CD4-positive, alpha-beta T cell treated with Interleukin-10 for 1 hour (primary cell): Measurements from ENCODE around the gene GTF2A1L.

Source experiments
- DNase-seq: peaks from one replicate; pipeline ENCODE4 v3.0.0-alpha.2; 2020

The GTF2A1L gene

GRCh38 chr2:48709096-48710034 is 91.7 kb downstream of the GTF2A1L start:
- no peak for DNase-seq

- DNase-seq = no peak
These were observed 93.7 kb downstream of the GTF2A1L start for GRCh38 chr2:48711343-48711742.

GRCh38 chr2:48712151-48712550 is 94.5 kb downstream of the GTF2A1L start:
- no peak for DNase-seq

- no peak for DNase-seq
These were observed 96.0 kb downstream of the GTF2A1L start for GRCh38 chr2:48713647-48714046.

- no peak for DNase-seq
These were observed 96.6 kb downstream of the GTF2A1L start for GRCh38 chr2:48714245-48714644.

DNA sequence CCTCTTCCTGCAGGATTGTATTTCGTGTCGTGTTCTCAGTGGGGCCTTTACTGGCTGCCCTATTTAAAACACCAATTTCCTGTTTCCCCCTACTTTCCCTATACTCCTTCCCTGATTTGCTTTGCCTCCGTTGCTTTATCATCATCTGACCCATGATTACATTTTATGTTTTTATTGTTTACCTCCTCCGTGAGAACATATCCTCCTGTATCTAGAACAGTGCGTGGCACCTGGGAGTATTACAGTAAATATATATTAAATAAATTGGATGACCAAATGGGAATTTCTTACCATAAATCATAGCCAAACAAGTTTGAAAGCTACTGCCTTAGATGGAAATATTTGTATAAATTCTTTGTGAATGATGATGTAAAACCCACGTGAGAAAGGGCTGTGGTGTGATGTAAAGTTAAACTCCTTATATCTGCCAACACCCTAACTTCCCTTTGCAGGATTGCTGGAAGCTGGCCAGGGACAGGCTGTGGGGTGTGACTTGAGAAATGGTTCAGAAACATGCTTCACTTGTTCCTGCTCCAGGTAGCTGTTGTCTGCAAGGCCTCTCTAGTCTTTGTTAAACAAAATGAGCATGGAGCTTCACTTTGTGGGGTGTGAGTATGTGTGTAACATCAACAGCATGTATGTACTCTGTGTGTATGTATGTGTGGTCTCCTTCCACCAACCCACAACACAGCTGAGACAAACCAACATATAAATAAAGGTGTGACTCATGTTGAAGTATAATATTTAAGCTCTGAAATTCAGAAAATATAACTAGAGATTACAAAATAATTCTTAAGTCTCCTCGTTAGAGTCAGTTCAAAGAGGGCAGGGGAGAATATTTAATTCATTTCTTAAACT is 97.6 kb downstream of the GTF2A1L start:
- no peak for DNase-seq

GRCh38 chr2:48715956-48716355 is 98.3 kb downstream of the GTF2A1L start:
- DNase-seq = no peak

GRCh38 chr2:48717846-48718245 is 100.2 kb downstream of the GTF2A1L start:
- DNase-seq = no peak

GRCh38 chr2:48719480-48720177 is 102.0 kb downstream of the GTF2A1L start:
- no peak for DNase-seq

- no peak for DNase-seq
These were observed 103.5 kb downstream of the GTF2A1L start for GRCh38 chr2:48721158-48721557.

DNA sequence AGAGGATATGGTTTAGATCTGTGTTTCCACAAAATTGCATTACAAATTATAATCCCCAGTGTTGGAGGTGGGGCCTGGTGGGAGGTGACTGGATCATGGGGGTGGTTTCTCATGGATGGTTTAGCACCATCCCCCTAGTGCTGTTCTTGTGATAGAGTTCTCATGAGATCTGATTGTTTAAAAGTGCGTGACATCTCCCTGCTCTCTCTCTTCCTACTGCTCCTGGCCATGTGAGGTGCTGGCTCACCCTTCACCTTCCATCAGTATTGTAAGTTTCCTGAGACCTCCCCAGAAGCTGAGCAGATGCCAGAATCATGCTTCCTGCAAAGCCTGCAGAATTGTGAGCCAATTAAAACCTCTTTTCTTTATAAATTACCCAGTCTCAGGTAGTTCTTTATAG is 104.7 kb downstream of the GTF2A1L start:
- DNase-seq = no peak

DNA sequence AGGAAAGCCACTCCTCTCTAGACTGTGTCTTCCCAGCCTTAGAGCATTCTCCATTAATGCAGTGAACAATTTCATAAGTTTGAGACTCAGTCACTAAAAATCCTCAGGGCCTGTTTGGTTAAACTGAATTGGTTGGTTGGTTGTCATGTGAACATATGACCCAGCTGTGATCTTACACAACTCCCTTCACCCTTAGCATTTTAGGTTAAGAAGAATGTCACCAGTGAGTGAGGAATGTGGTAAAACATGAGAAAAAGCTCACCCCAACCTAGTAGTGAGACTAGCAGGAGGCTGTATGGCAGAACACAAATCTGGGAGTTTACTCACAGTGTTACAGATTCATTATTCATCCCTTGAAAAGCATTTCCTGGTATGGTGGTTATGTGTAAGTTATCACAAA is 105.5 kb downstream of the GTF2A1L start:
- no peak for DNase-seq

DNA sequence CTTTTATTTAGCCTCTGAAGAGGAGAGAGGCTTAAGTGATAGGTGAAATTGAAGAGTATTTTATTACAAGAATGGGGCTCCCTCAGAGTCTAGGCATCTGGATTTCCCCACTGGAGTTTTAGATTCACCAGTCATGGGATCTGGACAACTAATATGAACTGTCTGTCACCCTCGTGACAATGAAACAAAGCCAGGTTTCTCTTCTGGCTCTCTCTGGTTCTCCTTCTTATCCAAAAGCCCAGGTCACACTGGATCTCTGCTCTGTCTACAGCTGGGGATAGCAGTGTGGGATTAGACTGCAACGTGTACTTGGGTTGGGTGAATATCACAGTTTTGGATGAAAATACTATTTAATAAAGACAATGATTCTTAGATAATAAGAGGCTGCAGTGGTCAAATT is 106.6 kb downstream of the GTF2A1L start:
- DNase-seq = no peak

- DNase-seq = no peak
These were observed 108.2 kb downstream of the GTF2A1L start for GRCh38 chr2:48725696-48726494.

DNA sequence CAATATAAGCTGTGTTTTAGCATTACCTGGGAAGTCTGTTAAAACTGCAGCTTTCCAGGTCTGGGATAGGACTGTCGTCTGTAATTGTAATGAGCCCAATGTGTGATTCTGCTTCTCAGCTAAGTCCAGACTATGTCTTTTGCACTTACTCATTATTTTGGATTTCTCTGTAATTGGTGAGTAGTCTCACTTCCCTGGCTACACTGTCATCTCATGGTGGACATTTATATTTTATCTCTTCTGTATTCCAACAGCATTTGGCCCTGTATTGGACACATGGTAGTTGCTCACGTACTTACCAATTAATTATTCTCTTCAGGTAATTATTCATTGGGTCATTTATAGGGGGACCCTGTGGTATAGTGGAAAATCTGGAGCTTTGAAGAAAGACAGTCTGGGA is 109.9 kb downstream of the GTF2A1L start:
- no peak for DNase-seq

DNA sequence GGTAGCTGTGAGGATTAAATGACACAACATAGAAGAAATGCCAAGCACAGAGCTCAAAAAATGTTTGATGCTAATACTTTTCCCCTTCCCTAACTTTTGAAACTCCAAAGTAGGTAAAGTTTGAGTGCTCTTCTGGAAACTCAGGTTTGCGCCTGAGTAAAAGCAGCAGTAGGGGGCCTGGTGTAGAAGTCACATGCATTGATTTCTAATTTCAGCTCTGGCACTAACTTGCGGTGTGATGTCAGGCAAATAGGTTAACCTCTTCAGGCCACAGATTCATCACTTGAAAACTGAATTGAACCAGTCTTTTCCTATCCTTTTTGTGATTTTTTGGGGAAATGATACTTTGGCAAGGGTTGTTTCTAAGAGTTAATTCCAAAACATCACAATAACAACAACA is 110.6 kb downstream of the GTF2A1L start:
- DNase-seq = no peak

GRCh38 chr2:48728840-48729239 is 111.2 kb downstream of the GTF2A1L start:
- no peak for DNase-seq
